HG03460 (cell line): Measurements from ENCODE around the gene SIK2.
"Not testable (repeated sequence)": the region's sequence is repeated elsewhere in the genome, so short reads cannot be mapped to it uniquely, and the experiment has no call there.

Experiments
- ATAC-seq: cut with Tn5 transposase; IDR thresholded peaks from one replicate; pipeline ENCODE4 v1.9.1; 2021; ENCODE audit not compliant: unreplicated experiment

Gene SIK2

GRCh38 chr11:111748035-111748804, 146.0 kb downstream of the SIK2 start:
- no peak for ATAC-seq

GRCh38 chr11:111749646-111750045, 147.4 kb downstream of the SIK2 start:
- ATAC-seq: no peak

GRCh38 chr11:111756097-111756496, 153.8 kb downstream of the SIK2 start:
- no peak for ATAC-seq

- no peak for ATAC-seq
Measured at GRCh38 chr11:111759376-111759775, 157.1 kb downstream of the SIK2 start.

GRCh38 chr11:111759778-111760407, 157.6 kb downstream of the SIK2 start:
- no peak for ATAC-seq

GRCh38 chr11:111761036-111761435, 158.8 kb downstream of the SIK2 start:
- ATAC-seq: no peak

GRCh38 chr11:111762526-111762925, 160.3 kb downstream of the SIK2 start:
- no peak for ATAC-seq

- ATAC-seq: no peak
Measured at GRCh38 chr11:111762981-111763643, 160.9 kb downstream of the SIK2 start.

GRCh38 chr11:111764621-111765020, 162.4 kb downstream of the SIK2 start:
- ATAC-seq: no peak

GRCh38 chr11:111765320-111765983, 163.2 kb downstream of the SIK2 start:
- peak; percentile 37 for ATAC-seq

GRCh38 chr11:111765984-111766833, 164.0 kb downstream of the SIK2 start, which contains the start of gene PPP2R1B:
Gene PPP2R1B (minus strand): TSS chr11:111766389. CDS start chr11:111766361, 28 bp downstream.
- ATAC-seq: peak; percentile 89

GRCh38 chr11:111766834-111767142, 164.5 kb downstream of the SIK2 start:
- ATAC-seq: no peak

GRCh38 chr11:111770581-111771134, 168.4 kb downstream of the SIK2 start:
- no peak for ATAC-seq

GRCh38 chr11:111771205-111771604, 169.0 kb downstream of the SIK2 start:
- ATAC-seq: not testable (repeated sequence)

- no peak for ATAC-seq
Measured at GRCh38 chr11:111772535-111772934, 170.3 kb downstream of the SIK2 start.

GRCh38 chr11:111774955-111775710, 172.9 kb downstream of the SIK2 start:
- ATAC-seq: no peak

- ATAC-seq: peak; percentile 97
Measured at GRCh38 chr11:111776398-111777093, 174.3 kb downstream of the SIK2 start.

GRCh38 chr11:111777094-111778046, 175.1 kb downstream of the SIK2 start:
- peak; percentile 57 for ATAC-seq
